Measurements from ENCODE around the gene ALG2.

- no peak for TF ChIP-seq CTCF (IDR thresholded peaks at IDR 0.05; ENCODE audit: insufficient read depth, low read length)
- no peak for TF ChIP-seq SPI1 (IDR thresholded peaks at IDR 0.05; ENCODE audit: borderline replicate concordance, low read depth)
- no peak for TF ChIP-seq POLR2AphosphoS5 (IDR thresholded peaks at IDR 0.05; ENCODE audit: low read depth)
These were observed 31.0 kb downstream of the ALG2 start for GRCh38 chr9:99190597-99191283.

Measured in HL-60 (cell line).